ENCODE results near the gene PSMC1.

DNA sequence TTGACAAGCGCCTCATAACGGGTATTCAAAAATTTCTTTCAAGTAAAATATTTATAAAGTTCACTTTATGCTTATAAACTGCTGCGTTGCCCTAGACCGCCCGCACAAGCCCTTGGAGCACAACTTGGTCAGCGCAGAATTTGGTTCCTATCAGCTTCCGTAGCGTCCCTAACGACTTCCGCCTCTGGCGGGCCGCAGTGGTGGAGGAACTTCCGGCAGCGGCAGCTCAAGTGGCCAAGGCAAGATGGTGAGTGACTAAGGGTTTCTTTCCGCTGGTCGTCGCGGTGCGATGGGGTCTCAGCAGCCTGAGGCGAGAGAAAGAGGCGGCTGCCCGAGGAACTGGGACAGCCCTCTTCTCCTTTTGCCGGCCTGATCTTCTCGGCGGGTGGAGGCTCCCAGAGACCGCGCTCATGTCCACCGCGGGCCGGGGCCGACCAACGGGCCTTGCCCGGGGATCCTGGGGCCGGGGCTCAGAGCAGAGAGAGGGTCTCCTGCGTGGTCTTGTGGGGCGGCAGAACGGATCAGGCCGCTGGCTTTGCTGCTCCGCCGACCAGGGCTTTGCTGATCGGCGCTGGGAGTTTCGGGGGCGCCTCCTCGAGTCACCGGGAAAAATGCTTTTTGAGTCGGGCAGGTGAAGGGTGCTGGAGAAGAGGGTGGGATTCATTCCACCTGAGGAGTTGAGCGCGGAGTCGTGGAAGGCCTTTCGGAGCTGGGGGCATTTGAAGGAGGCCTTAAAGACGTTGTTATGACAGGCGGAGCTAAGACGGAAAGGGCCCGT is at the start of gene PSMC1:
- TF ChIP-seq POLR2AphosphoS5 (IDR thresholded peaks at IDR 0.05; ENCODE audit: low read depth, low read length) (peak; percentile 87), TEAD4 (IDR thresholded peaks at IDR 0.05; ENCODE audit: borderline replicate concordance, insufficient read depth) (no peak)
- TF ChIP-seq, protein P1, sequence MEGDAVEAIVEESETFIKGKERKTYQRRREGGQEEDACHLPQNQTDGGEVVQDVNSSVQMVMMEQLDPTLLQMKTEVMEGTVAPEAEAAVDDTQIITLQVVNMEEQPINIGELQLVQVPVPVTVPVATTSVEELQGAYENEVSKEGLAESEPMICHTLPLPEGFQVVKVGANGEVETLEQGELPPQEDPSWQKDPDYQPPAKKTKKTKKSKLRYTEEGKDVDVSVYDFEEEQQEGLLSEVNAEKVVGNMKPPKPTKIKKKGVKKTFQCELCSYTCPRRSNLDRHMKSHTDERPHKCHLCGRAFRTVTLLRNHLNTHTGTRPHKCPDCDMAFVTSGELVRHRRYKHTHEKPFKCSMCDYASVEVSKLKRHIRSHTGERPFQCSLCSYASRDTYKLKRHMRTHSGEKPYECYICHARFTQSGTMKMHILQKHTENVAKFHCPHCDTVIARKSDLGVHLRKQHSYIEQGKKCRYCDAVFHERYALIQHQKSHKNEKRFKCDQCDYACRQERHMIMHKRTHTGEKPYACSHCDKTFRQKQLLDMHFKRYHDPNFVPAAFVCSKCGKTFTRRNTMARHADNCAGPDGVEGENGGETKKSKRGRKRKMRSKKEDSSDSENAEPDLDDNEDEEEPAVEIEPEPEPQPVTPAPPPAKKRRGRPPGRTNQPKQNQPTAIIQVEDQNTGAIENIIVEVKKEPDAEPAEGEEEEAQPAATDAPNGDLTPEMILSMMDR (IDR thresholded peaks at IDR 0.05) = no peak
